NCI-H69 (cell line): ENCODE results near the gene MKRN1.
A peak's percentile ranks its signal among the peaks of the same experiment; 100 is the strongest.
"Not testable (repeated sequence)": the region's sequence is repeated elsewhere in the genome, so short reads cannot be mapped to it uniquely, and the experiment has no call there.

Experiments
- DNase-seq: peaks from one replicate; lab custom pipeline; 2025; lab: John Stamatoyannopoulos, UW

Gene MKRN1

DNA sequence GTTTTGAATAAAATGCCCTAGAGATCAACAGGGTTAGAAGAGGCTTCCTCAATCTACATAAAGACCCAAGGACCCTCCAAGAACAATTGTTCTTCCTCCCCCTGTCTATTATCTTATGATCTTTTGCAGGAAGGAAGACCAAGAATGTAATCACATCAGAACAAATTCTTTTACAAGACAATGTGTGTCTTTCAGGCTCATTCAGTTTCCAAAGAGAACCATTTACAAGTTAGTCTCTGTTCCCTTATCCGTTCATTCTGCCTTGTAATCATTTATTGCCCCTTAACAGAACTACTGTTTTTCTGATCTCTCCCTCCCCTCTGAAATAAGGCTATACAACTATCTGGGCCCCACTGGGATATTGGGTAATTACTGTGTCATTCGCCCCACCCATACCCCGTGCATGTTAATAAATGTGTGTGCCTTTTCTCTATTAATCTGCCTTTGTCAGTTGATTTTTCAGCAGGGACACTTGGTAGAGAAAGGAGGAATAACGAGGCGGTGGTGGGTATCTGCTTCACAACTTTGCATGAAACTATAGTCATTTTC is 5.7 kb upstream of the MKRN1 start:
- no peak for DNase-seq

DNA sequence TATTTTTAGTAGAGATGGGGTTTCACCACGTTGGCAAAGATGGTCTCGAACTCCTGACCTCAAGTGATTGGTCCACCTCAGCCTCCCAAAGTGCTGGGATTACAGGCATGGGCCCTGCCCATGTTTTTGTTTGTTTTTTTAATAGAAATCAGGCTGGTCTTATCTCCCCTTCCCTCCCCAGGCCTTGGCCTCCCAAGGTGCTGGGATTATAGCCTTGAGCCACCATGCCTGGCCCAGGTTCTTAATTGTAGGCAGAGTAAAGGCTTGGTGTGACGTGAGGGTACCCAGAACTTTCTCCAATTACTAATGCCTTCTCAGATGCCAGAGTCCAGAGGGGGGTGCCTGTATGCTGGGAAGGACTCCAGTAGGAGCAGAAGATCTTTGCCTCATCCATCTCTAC is 5.2 kb upstream of the MKRN1 start:
- no peak for DNase-seq

DNA sequence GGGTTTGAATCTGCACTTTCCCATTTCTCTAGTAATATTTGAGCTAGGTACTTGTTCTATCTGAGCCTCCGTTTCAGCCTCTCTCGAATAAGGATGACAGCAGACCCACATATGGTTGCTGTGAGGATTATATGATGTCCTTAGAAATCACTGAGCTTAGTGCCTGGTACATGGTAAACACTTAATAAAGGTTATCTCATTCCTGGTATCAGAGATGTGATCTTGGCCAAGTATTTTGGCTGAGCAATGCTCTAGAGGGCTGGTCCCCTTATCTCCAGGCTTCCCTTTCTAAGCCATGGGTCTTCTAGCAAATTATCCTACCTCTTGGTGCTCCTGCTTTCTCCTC is 407 bp upstream of the MKRN1 start:
- no peak for DNase-seq

DNA sequence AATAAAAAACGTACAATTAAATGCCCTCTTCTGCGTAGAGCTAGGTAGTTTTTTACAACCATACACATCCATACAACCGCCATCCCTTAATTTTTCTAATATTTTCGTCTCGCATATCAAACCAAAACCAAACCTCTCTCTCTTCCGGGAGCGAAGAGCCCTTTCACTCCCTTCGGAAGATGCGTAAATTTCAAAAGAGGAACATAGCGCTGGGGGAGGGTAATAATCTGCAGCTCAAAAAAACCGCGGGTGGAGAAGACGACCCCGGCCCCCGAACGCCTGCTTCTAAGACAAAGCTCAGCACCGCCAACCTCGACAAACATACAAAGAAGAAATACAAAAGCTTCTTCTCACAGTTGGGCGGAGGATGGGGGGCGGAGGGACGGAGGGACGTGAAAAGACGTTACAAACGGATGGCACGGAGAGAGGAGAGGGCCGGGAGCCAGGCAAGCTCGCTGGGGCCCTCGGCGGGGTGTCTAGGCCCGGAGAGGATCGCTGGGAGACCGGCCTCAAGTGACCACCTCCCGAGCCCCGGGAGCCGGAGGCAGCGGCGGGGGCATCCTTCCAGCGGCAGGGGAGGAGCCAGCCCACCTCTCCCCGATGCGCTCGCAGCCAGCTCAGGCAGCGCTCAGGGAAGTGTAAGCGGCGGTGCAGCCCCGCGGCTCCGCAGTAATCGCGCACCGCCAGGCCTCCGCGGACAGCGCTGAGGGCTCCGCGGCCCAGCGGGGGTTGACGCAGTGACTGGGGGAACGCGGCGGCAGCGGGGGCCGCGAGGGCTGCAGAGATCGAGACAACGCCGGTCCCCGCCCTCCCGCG is 851 bp downstream of the MKRN1 start:
- DNase-seq: peak; percentile 89

DNA sequence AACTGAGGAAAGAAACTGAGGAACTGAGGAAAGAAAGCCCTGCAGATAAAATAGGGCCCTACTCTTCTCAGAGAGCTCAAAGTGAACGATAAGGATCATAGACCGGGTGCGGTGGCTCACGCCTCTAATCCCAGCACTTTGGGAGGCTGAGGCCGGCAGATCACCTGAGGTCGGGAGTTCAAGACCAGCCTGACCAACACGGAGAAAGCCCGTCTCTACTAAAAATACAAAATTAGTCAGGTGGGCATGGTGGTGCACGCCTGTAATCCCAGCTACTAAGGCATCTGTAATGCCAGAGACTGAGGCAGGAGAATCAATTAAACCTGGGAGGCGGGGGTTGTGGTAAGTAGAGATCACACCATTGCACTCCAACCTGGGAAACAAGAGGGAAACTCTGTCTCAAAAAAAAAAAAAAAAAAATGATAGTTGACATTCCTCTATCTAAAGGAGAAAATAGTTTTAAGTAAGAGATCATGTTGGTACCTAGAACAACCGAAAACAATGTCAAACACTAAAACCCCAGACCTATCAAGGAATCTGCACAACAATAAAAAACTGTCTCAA is 2.5 kb downstream of the MKRN1 start:
- no peak for DNase-seq

DNA sequence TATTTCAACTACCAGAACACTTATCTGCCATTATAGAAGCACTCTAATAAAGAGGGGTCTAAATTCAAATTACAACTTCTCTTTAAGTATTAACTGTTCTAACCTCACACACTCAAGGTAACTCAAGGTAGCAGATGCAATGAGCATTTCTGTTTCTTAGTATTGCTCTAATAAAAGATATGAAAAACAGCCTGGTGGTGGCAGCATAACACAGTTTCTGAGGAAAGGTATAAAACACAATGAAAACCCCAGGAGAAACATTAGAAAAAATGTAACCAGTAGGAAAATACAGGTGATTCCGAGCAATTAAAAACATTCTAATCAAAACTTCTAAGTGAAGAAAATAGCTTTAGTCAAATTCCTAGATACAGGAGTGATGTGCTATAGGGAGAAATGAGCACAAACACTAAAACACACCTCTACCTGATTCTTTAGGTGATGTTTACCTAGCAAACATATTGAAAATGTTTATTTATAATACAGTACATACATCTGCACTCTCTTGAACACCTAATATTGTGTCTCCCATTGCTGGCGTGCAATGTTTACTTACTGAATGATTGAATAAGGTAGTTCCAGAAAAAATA is 3.5 kb downstream of the MKRN1 start:
- peak; percentile 84 for DNase-seq

DNA sequence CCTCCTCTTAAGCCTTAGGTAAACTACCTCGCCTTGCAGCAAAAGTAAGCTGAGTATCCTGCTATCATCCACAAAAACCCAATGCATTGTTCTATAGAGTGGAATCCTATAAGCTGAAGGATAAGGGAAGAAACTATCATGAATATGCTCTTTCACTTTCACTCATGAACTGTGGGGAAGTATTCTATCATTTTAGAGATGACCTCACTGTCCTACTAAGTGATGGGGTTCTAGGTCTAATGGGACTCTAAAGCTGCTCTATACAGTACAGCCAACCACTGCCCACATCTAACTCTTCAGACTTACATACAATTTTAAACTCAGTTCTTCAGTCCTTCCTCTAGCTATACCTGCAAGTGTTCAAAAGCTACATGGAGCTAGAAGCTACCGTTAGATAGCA is 16.2 kb downstream of the MKRN1 start:
- no peak for DNase-seq

DNA sequence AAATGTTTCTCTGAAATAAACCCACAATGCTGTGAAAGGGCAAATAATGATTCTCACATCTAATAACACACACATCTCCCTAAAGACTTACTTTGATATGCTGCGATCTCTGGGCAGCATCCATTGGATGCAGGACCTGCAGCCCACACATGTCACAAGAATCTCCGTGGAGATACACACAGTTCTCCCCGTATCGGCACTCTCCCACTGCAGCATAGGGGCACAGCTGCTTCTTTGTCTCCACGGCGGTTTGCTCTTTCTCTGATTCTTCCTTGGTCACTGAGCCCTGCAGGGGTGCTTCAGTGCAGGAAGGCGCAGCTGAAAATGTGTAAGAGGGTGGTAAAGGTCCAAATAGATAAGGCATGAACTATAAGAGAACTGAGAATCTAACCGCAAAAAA is 20.4 kb downstream of the MKRN1 start:
- no peak for DNase-seq

DNA sequence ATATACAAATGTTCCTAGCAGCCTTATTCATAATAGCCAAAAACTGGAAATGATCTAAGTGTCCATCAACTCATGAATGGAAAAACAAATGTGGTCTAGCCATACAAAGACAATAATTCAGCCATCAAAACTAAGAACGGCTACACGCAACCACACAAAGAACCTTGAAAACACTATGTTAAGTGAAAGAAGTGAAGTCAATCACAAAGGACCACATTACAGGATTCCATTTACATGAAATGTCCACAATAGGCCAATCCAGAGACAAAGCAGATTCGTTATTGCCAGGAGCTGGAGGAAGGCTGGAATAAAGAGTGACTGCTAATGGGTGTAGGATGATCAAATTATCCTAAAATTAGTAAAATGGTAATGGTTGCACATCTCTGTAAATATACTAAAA is 21.1 kb downstream of the MKRN1 start:
- DNase-seq: no peak

DNA sequence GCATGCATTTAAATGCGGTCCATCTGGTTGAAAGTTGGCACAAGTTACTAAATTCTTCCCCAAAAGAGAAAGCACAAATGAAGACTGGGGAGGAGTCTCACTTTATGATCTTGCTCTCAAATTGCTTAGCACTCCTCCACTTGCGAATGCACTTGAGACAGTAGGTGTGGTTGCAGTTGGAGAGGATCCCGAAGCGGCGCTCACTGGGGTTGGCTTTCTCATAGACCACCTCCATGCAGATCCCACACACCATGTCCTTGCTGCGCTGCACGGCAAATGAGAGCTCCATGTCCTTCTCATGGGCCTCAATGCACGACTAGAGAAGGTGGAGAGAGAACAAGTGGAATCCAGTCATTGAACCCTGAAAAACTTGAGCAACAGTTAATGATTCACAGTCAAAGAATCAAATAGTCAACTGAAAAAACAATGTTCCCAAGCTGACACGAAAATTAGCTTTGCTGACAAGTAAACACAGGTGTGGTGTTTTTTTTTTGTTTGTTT is 22.7 kb downstream of the MKRN1 start:
- DNase-seq: no peak

DNA sequence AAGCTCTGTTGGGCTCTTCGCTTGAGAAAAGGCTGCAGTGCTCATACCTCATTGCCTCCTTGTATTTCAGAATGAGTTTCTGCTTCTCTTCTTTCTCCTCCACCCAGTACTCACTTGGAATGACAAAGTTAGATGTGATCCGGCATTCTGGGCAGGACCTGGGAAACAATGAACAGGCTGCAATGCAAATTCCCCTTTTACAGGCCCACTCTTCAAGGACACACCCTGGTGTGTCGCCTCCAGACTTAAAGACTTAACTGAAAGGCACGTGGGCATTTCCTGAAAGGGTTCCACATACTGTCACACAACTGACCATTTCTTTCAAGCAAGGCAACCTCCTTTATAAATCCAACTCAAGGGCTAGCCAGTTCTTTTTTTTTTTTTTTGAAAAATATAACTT is 23.6 kb downstream of the MKRN1 start:
- DNase-seq: no peak

DNA sequence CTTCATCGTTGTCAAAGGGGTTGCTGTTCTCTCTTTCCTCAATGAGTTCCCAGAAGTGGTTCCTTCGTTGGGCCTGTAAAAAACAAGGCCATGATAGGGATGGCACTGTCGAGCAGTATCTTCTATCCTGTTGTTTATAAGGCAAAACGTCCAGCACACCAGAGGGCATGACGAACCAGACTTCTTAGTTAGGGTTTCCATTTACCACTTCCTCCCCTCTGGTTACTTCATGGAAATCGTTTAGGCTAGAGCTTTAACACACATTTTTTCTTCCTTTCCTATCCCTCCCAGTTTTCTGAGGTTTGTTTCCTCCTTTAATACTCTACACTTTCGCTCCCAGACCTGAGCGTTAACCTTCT is 24.7 kb downstream of the MKRN1 start:
- DNase-seq: no peak

DNA sequence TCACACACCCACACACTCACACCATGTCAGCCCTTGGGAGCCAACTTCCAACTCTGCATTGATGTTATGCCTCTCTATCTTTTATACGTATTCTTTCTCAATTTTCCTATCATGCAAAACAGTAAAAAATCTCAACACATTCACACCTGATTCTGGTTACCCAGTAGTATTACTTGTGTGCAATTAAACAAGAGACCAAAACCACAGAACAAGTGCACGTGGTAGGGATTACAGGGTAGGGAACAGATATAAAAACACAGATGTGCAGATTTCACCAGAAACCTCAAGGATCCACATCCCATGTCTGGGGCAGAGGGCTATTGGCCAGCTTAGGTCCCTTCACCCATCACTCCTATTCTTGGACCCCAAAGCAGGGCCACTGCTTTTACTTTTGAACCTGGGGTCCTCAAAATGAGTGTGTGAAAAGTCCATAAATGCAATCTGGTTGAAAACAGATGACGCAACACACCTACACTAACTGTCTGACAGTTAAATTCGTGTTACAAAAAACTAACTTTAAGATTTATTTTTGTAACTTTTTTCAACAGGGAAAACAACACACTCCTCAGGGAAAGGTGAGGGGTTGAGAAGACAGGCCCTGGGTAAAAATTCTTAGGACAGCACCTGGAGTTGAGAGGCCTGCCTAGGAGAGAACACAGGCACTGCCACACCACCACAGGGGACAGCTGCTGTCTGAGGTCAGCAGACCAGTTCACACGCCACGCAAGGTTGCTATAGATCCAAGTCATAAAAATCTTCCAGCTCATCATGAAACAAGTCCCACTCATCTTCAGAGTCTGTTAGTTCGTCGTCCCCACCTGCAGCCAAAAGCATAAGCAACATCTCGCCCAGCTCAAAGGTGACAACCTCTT is 25.3 kb downstream of the MKRN1 start:
- DNase-seq: not testable (repeated sequence)

DNA sequence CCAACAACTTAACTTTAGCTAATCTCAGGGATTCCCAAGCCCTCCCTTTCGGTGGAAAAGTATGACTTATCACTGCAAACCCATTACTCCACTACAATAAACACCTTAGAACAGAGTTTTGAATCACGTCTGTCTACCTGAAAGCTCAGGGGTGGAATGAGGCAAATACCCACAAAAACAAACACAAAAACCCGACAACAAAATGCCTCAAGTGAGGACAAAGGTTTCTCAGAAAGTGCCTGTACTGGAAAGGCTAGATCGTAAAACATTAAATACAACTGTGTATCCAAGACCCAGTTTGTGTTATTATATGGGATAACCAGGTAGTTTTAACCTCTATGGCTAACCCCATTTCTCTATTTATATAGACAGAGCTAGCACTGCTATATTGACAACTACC is 26.0 kb downstream of the MKRN1 start:
- DNase-seq: no peak

DNA sequence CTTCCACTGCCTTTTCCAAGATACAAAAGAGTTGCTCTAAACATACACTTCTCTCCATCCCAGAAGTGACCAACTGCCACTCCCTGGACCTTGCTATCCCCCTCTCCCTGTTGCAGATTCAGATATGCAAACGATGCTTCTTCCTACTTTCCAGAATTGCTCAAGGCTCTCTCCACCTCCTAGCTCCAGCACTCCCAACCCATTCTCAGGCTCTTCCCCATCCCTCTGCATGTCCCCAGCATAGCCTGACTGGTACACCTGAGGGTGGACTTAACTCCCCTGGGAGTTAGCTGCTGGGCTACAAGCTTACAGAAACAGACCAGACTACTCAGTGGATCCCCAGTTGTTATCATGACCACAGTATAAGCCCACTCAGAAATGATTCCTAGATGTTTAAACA is 27.6 kb downstream of the MKRN1 start:
- DNase-seq: peak; percentile 25

DNA sequence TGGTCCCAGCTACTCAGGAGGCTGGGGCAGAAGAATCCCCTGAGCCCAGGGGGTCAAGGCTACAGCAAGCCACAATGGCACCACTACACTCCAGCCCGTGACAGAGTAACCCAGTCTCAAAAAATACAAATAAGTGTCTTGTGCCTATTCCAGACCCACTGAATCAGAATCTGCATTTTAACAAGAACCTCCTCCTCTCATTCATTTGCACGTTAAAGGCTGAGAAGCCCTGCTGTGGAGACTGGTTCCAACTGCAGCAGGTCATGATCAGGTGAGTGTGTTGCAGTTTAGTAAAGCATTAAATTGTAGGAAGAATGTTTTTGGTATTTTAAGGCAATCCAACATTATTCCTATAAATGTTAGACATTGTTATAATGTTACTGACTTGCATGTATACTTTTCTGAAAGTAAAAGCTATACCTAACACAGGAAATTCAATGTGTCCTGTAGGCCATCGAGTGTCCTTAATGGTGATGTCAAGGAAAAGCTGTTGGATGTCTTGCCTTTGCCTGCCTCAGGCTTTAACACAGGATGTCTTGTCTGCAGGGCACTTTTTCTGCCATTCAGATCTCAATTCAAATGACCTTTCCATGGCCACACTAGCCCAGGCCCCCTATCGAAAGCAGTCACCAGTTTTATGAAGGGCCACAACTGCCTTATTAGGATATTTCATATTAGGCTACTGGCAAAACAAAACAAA is 30.4 kb downstream of the MKRN1 start:
- DNase-seq: no peak

DNA sequence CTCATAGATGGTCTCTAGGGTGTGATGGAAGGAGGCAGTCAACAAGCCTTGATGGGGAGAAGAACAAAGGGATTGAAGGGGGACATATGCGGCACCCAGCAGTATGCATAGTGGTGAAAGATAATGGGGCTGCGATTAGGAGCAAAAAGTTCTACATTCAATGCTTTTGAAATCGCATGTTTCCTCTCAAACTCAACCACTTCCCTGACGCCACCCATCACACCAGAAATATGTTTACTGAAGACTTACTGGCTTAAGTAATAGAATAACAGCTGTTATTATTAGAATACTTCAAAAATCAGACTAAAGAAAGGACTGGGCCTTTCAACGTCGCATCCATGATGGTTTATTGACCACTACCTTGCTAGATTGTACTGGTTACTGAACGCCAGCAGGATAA is 31.5 kb downstream of the MKRN1 start:
- no peak for DNase-seq

DNA sequence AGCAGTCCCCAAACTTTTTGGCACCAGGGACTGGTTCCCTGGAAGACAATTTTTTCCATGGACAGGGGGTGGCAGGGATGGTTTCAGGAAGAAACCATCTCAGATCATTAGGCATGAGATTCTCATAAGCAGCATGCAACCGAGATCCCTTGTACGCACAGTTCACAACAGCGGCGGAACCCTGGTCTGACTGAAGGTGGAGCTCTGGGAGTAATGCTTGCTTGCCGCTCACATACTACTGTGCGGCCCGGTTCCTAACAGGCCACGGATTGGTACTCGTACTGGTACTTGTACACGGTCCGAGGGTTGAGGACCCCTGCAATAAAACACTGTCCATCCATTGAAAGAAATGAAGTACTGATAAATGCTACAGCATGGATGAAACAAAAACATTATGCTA is 32.8 kb downstream of the MKRN1 start:
- peak; percentile 14 for DNase-seq

DNA sequence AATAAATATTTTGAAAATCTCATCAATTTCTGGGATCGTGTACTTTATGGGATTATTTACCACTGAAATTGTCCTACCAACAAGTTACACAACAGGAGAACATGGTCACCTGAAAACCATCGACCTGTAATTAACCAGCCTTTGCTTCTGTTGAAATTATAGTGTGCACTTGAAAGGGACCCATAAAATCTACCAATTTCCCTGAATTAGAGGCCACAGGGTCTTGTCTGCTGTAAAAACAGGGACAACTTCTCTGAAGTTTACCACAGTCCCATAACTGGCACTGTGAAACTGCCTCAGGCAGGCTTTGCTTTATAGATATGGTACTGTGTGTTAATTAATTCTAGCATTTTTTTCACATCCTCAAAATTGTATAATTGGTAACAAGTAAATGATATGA is 37.8 kb downstream of the MKRN1 start:
- DNase-seq: peak; percentile 76

DNA sequence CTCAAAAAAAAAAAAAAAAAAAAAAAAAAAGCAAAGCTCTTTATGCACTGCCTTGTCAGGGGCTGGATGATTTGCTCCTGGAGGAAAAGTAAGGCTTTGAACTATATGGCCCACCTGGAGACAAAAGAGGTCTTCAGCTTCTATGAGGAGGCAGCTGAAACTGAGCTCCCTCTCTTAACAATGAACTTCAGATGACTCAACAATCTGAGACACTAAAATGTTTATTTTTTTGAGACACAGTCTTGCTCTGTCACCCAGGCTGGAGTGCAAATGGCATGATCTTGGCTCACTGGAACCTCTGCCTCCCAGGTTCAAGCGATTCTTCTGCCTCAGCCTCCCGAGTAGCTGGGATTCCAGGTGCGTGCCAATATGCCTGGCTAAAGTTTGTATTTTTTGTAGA is 38.7 kb downstream of the MKRN1 start:
- DNase-seq: peak; percentile 10

DNA sequence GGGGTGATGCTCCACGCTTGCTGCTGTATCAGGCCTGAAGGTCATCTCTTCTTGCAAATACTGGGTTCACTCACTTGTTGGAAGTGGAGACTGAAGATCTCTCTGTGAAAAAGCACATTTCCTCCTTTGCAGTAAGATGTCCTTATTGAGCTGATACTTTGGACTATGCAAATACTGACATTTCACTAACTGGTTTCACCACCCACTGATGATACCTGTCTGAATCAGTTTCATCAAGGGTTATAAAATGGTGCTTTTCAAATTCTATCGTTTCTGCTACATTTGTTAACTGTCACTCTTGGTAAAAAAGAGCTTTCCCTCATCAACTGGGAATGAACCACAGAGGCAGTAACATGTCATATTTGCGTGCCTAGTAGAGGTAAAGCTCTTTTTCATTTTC is 39.9 kb downstream of the MKRN1 start:
- DNase-seq: no peak
